Activated naive CD4-positive, alpha-beta T cell treated with anti-CD3 and anti-CD28 coated beads, Interleukin-2, amount 50 U/mL, for 24 hours (primary cell): ENCODE data around the gene TIMM17B.

Source experiments
- H3K27ac Mint-ChIP-seq: one replicate; pipeline ENCODE4 v1.8.0; 2021; ENCODE audit warnings: mild to moderate bottlenecking, mixed read lengths
- H3K27me3 Mint-ChIP-seq: one replicate; pipeline ENCODE4 v1.8.0; 2021; ENCODE audit warnings: mixed read lengths
- H3K36me3 Mint-ChIP-seq: one replicate; pipeline ENCODE4 v1.8.0; 2021; ENCODE audit warnings: mixed read lengths
- H3K4me1 Mint-ChIP-seq: one replicate; pipeline ENCODE4 v1.8.0; 2021; ENCODE audit warnings: mixed read lengths
- H3K4me3 Mint-ChIP-seq: one replicate; pipeline ENCODE4 v1.8.0; 2021; ENCODE audit warnings: mild to moderate bottlenecking, mixed read lengths
- H3K9me3 Mint-ChIP-seq: one replicate; pipeline ENCODE4 v1.8.0; 2021; ENCODE audit warnings: mixed read lengths

The TIMM17B gene

GRCh38 chrX:48897625-48898306 lies at the start of gene TIMM17B, which contains the start of gene PQBP1:
Gene TIMM17B (minus strand): TSS chrX:48897768. CDS start chrX:48897749, 19 bp downstream.
Gene PQBP1 (plus strand): TSS chrX:48897930. CDS start chrX:48898510, 580 bp downstream.
- H3K27me3 Mint-ChIP-seq: no peaks in the 10 kb centered on the region
- peak within 1 kb of the TSS; percentile 99 for H3K27ac Mint-ChIP-seq
- H3K4me1 Mint-ChIP-seq: peaks cover 11% of the 10 kb centered on the region
- H3K9me3 Mint-ChIP-seq: no peaks in the 10 kb centered on the region
- H3K36me3 Mint-ChIP-seq: peaks cover 4% of the 10 kb centered on the region
- H3K4me3 Mint-ChIP-seq: peak within 1 kb of the TSS; percentile 93

GRCh38 chrX:48945517-48946348 lies 48.2 kb upstream of the TIMM17B start:
- Mint-ChIP-seq H3K27ac (peak overlapping the region; percentile 70), H3K27me3 (no peaks in the 10 kb centered on the region), H3K36me3 (peaks cover 5% of the 10 kb centered on the region), H3K4me3 (peak overlapping the region; percentile 63), H3K4me1 (peaks cover 53% of the 10 kb centered on the region), H3K9me3 (no peaks in the 10 kb centered on the region)

GRCh38 chrX:48942895-48943294 lies 45.3 kb upstream of the TIMM17B start:
- no peaks in the 10 kb centered on the region for H3K9me3 Mint-ChIP-seq
- H3K4me1 Mint-ChIP-seq: peaks cover 75% of the 10 kb centered on the region
- H3K27me3 Mint-ChIP-seq: no peaks in the 10 kb centered on the region
- H3K27ac Mint-ChIP-seq: peak overlapping the region; percentile 96
- peak overlapping the region; percentile 59 for H3K4me3 Mint-ChIP-seq
- peaks cover 5% of the 10 kb centered on the region for H3K36me3 Mint-ChIP-seq

- H3K36me3 Mint-ChIP-seq: peaks cover 8% of the 10 kb centered on the region
- H3K27me3 Mint-ChIP-seq: no peaks in the 10 kb centered on the region
- peak overlapping the region; percentile 23 for H3K4me3 Mint-ChIP-seq
- peaks cover 83% of the 10 kb centered on the region for H3K4me1 Mint-ChIP-seq
- peak overlapping the region; percentile 92 for H3K27ac Mint-ChIP-seq
- no peaks in the 10 kb centered on the region for H3K9me3 Mint-ChIP-seq
Observed at GRCh38 chrX:48940404-48940955, 42.9 kb upstream of the TIMM17B start.

GRCh38 chrX:48939524-48940228 lies 42.1 kb upstream of the TIMM17B start:
- H3K4me1 Mint-ChIP-seq: peaks cover 89% of the 10 kb centered on the region
- H3K36me3 Mint-ChIP-seq: peaks cover 11% of the 10 kb centered on the region
- no peaks in the 10 kb centered on the region for H3K9me3 Mint-ChIP-seq
- peak overlapping the region; percentile 99 for H3K27ac Mint-ChIP-seq
- H3K4me3 Mint-ChIP-seq: peak overlapping the region; percentile 87
- no peaks in the 10 kb centered on the region for H3K27me3 Mint-ChIP-seq

DNA sequence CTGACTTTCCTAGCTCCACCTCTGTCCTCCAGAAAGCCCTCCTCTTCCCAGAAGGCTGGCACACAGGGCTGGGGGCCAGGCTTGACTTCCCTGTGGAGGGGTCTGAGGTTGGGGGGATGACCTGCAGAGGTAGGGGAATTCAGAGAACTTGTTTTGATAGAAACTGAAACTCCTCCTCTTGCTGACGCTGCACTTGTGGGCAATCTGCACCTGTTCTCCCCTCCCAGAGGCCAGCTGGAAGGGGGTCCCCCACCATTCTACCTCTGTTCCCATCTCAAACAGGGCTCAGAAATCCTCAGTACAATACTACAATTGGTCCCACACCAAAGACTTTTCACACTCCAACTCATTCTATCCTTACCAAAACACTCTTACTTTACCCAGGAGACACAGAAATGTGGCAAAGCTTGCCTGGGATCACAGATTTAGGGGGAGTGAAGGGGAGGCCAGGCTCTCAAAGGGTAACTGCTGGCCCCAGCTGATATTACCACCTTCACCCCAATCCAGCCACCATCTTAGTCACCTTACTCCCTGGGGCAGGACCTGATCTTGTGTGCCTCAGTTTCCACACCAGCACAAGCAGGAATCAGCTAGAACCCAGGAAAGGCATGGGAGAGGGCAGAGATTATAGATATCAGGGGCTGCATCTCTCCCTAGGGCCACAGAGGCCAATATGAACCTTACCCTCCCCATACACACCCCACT lies 41.3 kb upstream of the TIMM17B start:
- H3K4me1 Mint-ChIP-seq: peaks cover 90% of the 10 kb centered on the region
- peak overlapping the region; percentile 99 for H3K27ac Mint-ChIP-seq
- no peaks in the 10 kb centered on the region for H3K9me3 Mint-ChIP-seq
- no peaks in the 10 kb centered on the region for H3K27me3 Mint-ChIP-seq
- peak overlapping the region; percentile 87 for H3K4me3 Mint-ChIP-seq
- H3K36me3 Mint-ChIP-seq: peaks cover 14% of the 10 kb centered on the region

DNA sequence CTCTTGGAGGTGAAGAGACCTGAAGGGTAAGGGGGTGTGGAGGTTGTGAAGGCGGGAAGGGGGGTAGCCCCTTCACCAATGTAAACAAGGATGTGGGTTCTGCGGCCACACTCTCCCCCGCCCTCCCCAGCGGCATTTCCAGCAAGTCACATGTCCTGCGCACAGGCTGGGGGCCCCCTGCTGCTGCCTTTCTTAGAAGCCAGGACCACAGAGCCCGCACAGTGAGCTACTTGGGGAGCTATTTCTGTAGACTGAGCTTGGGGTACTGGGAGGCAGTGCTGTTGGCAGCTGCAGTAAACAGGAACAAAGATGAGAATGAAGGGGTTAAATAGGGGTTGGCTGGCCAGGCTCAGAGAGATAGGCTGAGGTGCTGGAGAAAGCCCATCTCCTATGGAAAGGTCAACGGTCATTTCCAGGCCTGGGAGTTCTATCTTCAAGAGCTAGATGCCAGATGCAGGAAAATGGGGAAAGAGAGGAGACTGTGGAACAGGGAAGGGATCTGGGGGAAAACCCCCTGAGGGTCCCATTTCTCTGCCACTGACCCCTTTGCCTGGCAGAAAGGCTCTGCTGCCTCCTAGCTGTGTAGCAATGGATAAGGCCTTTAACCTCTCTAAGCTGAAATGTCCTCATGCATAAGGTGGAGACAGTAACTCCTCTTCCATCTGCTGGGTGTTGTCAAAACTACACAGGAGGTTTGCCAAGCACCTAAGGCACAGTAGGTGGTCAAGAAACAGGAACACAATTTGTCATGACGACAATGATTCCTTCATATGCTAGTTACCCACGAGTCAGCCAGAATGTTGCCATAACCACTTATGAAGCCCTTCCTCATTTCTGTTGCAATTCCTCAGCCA lies 39.7 kb upstream of the TIMM17B start:
- Mint-ChIP-seq H3K9me3 (no peaks in the 10 kb centered on the region), H3K4me3 (peak overlapping the region; percentile 87), H3K4me1 (peaks cover 83% of the 10 kb centered on the region), H3K36me3 (peaks cover 15% of the 10 kb centered on the region), H3K27me3 (no peaks in the 10 kb centered on the region), H3K27ac (peak overlapping the region; percentile 99)

GRCh38 chrX:48936429-48937053 lies 39.0 kb upstream of the TIMM17B start:
- Mint-ChIP-seq H3K4me3 (peak overlapping the region; percentile 87), H3K27me3 (no peaks in the 10 kb centered on the region), H3K36me3 (peaks cover 13% of the 10 kb centered on the region), H3K9me3 (no peaks in the 10 kb centered on the region), H3K27ac (peak overlapping the region; percentile 99), H3K4me1 (peaks cover 75% of the 10 kb centered on the region)

DNA sequence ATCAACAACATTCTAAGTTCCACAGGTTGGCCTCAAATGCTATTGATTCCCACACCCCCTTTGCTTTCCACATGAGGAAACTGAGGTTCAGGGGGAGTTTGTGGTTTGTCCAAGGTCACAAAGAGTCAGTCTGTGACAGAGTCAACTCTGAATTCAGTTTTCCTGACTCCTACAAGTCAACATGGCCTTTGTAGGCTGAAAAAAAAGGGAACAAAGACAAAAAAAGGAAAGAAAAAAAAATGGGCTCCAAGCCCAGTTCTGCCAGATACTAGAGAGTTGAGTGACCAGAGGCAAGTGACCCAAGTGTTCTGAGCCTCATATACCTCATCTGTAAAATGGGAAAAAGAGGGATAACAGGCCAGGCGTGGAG lies 37.7 kb upstream of the TIMM17B start:
- Mint-ChIP-seq H3K27ac (peak overlapping the region; percentile 95), H3K27me3 (no peaks in the 10 kb centered on the region), H3K4me1 (peaks cover 68% of the 10 kb centered on the region), H3K36me3 (peaks cover 12% of the 10 kb centered on the region), H3K9me3 (no peaks in the 10 kb centered on the region), H3K4me3 (peak overlapping the region; percentile 65)

- Mint-ChIP-seq H3K9me3 (no peaks in the 10 kb centered on the region), H3K27me3 (no peaks in the 10 kb centered on the region), H3K36me3 (peaks cover 15% of the 10 kb centered on the region), H3K27ac (peak overlapping the region; percentile 95), H3K4me1 (peaks cover 66% of the 10 kb centered on the region), H3K4me3 (peak overlapping the region; percentile 65)
Observed at GRCh38 chrX:48934581-48935300, 37.2 kb upstream of the TIMM17B start.

DNA sequence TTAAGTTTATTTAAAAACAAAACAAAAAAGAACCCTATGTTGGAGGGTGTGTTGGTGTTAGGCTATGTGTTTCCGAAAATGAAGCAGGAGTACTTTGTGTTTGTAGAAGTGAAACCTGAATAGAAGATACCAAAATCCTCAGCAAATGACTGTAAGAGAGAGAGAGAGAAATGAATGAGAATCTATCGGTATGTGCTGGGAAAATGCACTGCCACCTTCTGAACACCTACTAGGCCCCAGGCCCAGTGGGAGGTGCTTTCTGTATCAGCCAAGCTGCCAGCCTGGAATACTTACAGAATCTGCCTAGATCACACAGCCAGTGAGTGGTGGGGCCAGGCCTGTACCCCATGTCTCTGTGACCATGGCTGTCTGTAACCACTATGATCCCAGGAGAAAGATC lies 36.2 kb upstream of the TIMM17B start:
- Mint-ChIP-seq H3K4me1 (peaks cover 57% of the 10 kb centered on the region), H3K36me3 (peaks cover 15% of the 10 kb centered on the region), H3K27me3 (no peaks in the 10 kb centered on the region), H3K27ac (peak overlapping the region; percentile 94), H3K4me3 (peak overlapping the region; percentile 59), H3K9me3 (no peaks in the 10 kb centered on the region)

DNA sequence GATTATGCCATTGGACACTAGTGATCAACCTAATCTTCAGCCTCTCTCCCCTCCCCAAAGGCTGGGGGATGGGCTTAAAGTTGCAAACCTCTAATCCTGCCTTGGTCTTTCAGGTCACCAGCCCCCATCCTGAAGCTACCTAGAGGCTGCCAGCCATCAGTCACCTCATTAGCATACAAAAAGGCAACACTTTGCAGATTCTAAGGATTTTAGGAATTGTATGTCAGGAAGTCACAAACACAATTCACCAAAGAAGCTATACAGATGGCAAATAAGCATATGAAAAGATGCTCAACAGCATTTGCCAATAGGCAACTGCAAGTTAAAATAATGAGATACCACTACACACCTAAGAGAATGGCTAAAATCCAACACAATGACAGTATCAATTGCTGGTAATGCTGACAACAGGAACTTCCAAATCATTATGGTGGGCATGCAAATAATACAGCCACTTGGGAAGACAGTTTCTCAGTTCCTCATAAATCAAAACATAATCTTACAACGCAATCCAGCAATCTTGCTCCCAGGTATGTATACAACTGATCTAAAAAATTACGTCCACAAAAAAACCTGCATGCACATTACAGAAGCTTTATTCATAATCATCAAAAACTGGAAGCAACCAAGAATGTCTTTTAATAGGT lies 30.3 kb upstream of the TIMM17B start:
- H3K36me3 Mint-ChIP-seq: peaks cover 6% of the 10 kb centered on the region
- H3K4me3 Mint-ChIP-seq: no peak overlapping the region
- H3K4me1 Mint-ChIP-seq: peaks cover 43% of the 10 kb centered on the region
- no peaks in the 10 kb centered on the region for H3K9me3 Mint-ChIP-seq
- H3K27me3 Mint-ChIP-seq: no peaks in the 10 kb centered on the region
- H3K27ac Mint-ChIP-seq: no peak overlapping the region

DNA sequence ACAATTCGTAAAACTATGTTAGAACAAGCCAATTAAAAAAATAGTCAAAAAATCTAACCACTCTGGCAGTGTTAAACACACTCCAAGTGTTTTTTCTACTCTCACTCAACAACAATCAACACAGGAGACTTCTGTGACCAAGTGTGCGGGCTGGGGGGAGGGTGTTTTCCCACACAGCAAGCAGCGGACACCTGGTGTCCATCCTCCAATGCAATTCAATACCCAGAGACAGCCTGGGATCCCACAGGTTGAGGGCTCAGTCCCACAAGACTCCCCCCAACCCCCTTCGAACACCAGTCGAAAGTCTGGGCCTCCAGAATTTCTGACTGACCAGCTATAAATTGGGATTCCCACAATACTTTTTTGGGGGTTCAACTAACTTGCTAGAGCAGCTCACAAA lies 29.6 kb upstream of the TIMM17B start:
- H3K36me3 Mint-ChIP-seq: peaks cover 6% of the 10 kb centered on the region
- no peaks in the 10 kb centered on the region for H3K27me3 Mint-ChIP-seq
- no peak overlapping the region for H3K4me3 Mint-ChIP-seq
- peaks cover 47% of the 10 kb centered on the region for H3K4me1 Mint-ChIP-seq
- no peak overlapping the region for H3K27ac Mint-ChIP-seq
- no peaks in the 10 kb centered on the region for H3K9me3 Mint-ChIP-seq
